ENCODE measurements around the gene SH3YL1.

The SH3YL1 gene

DNA sequence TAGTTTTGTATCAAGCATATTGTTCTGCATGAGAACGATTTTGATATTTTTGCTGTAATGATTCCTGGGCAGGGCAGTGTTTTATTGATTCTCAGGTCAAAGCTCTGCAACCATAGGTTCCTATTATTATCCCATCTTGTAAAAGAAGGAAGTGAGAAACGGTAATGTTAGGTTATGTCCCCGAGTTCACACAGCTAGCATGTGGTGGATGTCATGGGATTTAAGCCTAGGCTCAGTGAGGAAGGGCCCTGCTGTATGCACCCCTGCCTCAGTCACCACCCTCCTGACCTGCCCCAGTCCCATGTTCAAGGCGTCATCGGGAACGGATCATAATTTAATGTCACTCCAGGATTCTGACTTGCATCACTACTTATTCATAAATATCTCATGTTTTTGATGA lies 11.6 kb upstream of the SH3YL1 start:
- TF ChIP-seq, protein P1, sequence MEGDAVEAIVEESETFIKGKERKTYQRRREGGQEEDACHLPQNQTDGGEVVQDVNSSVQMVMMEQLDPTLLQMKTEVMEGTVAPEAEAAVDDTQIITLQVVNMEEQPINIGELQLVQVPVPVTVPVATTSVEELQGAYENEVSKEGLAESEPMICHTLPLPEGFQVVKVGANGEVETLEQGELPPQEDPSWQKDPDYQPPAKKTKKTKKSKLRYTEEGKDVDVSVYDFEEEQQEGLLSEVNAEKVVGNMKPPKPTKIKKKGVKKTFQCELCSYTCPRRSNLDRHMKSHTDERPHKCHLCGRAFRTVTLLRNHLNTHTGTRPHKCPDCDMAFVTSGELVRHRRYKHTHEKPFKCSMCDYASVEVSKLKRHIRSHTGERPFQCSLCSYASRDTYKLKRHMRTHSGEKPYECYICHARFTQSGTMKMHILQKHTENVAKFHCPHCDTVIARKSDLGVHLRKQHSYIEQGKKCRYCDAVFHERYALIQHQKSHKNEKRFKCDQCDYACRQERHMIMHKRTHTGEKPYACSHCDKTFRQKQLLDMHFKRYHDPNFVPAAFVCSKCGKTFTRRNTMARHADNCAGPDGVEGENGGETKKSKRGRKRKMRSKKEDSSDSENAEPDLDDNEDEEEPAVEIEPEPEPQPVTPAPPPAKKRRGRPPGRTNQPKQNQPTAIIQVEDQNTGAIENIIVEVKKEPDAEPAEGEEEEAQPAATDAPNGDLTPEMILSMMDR (IDR thresholded peaks at IDR 0.05; ENCODE audit: low read depth, low read length), result no peak
- no peak for DNase-seq (ENCODE audit: low read depth in 2 of 2)
- no peak overlapping the region for H3K4me3 ChIP-seq (replicated peaks in 1 of 2; ENCODE audit: low read depth in 2 of 2, low read length in 2 of 2)

GRCh38 chr2:274503-274902 lies 10.7 kb upstream of the SH3YL1 start:
- TF ChIP-seq, protein P1 (IDR thresholded peaks at IDR 0.05; ENCODE audit: low read depth, low read length), result no peak
- no peak for DNase-seq (ENCODE audit: low read depth in 2 of 2)

DNA sequence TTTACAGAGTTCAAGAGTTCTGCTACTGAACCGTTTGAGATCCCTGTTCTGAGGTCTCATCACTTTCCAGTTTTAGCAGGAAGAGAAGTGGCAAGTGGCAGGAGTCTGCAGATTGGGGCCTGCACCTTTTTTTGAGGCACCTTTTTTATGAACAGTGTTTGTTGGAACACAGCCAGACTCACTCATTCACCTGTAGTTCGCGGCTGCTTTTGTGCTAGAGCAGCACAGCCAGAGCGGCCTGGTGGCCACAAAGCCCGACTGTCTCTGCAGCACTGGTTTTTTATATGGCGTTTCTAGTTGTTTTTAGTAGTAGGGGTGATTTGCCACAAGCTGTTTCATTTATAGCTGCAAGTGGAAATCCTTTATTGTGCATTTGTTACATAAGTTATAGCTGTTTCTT lies 9.5 kb upstream of the SH3YL1 start:
- H3K4me3 ChIP-seq (replicated peaks in 1 of 2; ENCODE audit: low read depth in 2 of 2, low read length in 2 of 2), result no peak overlapping the region
- DNase-seq (ENCODE audit: low read depth in 2 of 2), result no peak
- TF ChIP-seq, protein P1 (IDR thresholded peaks at IDR 0.05; ENCODE audit: low read depth, low read length), result no peak

More at GRCh38 chr2:274503-274902, 10.7 kb upstream of the SH3YL1 start:
- H3K4me3 ChIP-seq (replicated peaks in 1 of 2; ENCODE audit: low read depth in 2 of 2, low read length in 2 of 2), result no peak overlapping the region

- DNase-seq (ENCODE audit: low read depth in 2 of 2), result no peak
- TF ChIP-seq, protein P1 (IDR thresholded peaks at IDR 0.05; ENCODE audit: low read depth, low read length), result no peak
- H3K4me3 ChIP-seq (replicated peaks in 1 of 2; ENCODE audit: low read depth in 2 of 2, low read length in 2 of 2), result no peak overlapping the region
These were observed 8.1 kb upstream of the SH3YL1 start for GRCh38 chr2:271917-272316.

DNA sequence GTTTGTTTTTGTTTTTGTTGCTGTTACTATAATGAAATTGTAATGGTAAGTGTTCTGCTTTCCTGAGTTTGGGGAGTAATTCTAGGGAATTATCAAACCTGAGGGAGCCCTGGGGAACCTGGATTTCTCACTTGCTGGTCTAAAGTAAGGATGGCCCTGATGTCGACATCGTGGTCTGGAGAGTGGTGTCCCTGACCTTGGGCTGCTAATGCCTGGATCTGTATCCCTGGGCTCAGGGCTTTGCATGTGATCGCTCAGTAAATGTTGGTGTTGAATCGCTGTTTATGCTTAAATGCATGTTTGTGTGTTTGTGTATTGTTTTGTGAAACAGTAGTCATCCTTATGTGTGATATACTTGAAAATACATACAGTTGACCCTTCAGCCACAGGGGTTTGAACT lies 7.0 kb upstream of the SH3YL1 start:
- no peak for DNase-seq (ENCODE audit: low read depth in 2 of 2)
- TF ChIP-seq, protein P1 (IDR thresholded peaks at IDR 0.05; ENCODE audit: low read depth, low read length), result no peak
- H3K4me3 ChIP-seq (replicated peaks in 1 of 2; ENCODE audit: low read depth in 2 of 2, low read length in 2 of 2), result no peak overlapping the region

DNA sequence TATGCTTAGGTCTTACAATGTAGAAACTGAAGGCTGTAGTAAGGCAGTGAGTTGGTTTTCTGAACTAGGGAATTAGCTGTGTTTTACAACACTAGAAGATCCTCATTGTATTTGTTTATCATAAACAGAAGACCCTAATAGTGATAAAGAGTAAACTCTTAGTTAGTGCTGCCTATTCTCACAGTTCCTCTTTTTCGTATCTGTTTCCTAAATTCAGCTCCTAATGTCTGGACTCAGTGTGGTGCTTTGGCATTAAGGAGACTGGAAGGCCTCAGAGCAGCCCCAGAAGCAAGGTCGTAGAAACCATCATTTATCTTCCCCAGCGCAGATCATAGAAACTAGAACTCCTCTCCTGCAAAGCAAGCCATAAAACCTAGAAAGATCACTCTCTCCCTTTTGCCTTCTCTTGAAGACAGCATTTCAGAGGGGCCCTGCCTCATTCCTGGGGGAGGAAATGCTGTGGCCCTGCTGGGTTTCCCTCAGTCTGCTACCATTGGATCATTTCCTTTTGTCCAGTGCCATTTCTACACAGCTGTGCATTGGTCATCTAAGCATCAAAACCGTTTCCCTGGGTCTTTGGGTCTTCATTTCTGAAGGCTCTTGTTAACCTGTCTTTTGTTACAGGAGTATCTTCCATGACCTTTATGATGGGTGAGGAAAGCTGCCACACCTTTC lies 5.7 kb upstream of the SH3YL1 start:
- TF ChIP-seq, protein P1 (IDR thresholded peaks at IDR 0.05; ENCODE audit: low read depth, low read length), result no peak
- DNase-seq (ENCODE audit: low read depth in 2 of 2), result no peak
- H3K4me3 ChIP-seq (replicated peaks in 1 of 2; ENCODE audit: low read depth in 2 of 2, low read length in 2 of 2), result no peak overlapping the region

GRCh38 chr2:268323-268722 lies 4.5 kb upstream of the SH3YL1 start:
- H3K4me3 ChIP-seq (replicated peaks in 1 of 2; ENCODE audit: low read depth in 2 of 2, low read length in 2 of 2), result no peak overlapping the region
- no peak for DNase-seq (ENCODE audit: low read depth in 2 of 2)
- TF ChIP-seq, protein P1 (IDR thresholded peaks at IDR 0.05; ENCODE audit: low read depth, low read length), result no peak

Measured in cardiac fibroblast (primary cell).